H1 (cell line): ENCODE measurements around the gene NUAK1. TPM values are rescaled to one million over a fixed set of nuclear protein-coding genes. Genes with fewer than 3 reads are reported as not detected.

Experiments used
- BRCA1 ChIP-seq: IDR thresholded peaks from 2 replicates; pipeline ENCODE4 v1.6.1; 2012; ENCODE audit warnings: low read depth, low read length, improper control_type of control experiment
- CBX8 ChIP-seq: fragments of 300-800, 300-1000 bp; sonication (generic); IDR thresholded peaks from 2 replicates; pipeline ENCODE4 v1.7.1; 2016; ENCODE audit warnings: low read depth, low read length, borderline replicate concordance
- CHD2 ChIP-seq: IDR thresholded peaks from 2 replicates; pipeline ENCODE4 v1.6.1; 2012; ENCODE audit warnings: low read length, improper control_type of control experiment
- EGR1 ChIP-seq: IDR thresholded peaks from 2 replicates; pipeline ENCODE4 v1.6.1; 2011; ENCODE audit warnings: low read depth, low read length, borderline replicate concordance
- GTF2F1 ChIP-seq: IDR thresholded peaks from 2 replicates; pipeline ENCODE4 v1.6.1; 2012; ENCODE audit warnings: low read depth, low read length, improper control_type of control experiment, borderline replicate concordance
- JUN ChIP-seq: IDR thresholded peaks from 2 replicates; pipeline ENCODE4 v1.6.1; 2011; ENCODE audit warnings: low read depth, mild to moderate bottlenecking, improper control_type of control experiment, low read length
- KDM4A ChIP-seq: IDR thresholded peaks from one replicate; pipeline ENCODE4 v1.7.1; 2012; ENCODE audit warnings: low read depth, mild to moderate bottlenecking, moderate library complexity, low read length, inconsistent platforms; ENCODE audit not compliant: severe bottlenecking
- POU5F1 ChIP-seq: IDR thresholded peaks from 2 replicates; pipeline ENCODE4 v1.6.1; 2011; ENCODE audit warnings: low read depth, mild to moderate bottlenecking, low read length, moderate library complexity
- RBBP5 ChIP-seq: IDR thresholded peaks from 2 replicates; pipeline ENCODE4 v1.7.1; 2012; ENCODE audit warnings: low read depth, mild to moderate bottlenecking, inconsistent platforms, low read length, moderate library complexity, borderline replicate concordance
- SAP30 ChIP-seq: fragments of 300-600 bp; sonication (generic); IDR thresholded peaks from 2 replicates; pipeline ENCODE4 v1.7.1; 2012; ENCODE audit warnings: low read length, moderate library complexity, mild to moderate bottlenecking, inconsistent platforms; ENCODE audit not compliant: insufficient read depth, insufficient replicate concordance
- SIX5 ChIP-seq: IDR thresholded peaks from 2 replicates; pipeline ENCODE4 v1.6.1; 2011; ENCODE audit warnings: mild to moderate bottlenecking, low read depth, low read length
- TCF12 ChIP-seq: IDR thresholded peaks from 2 replicates; pipeline ENCODE4 v1.6.1; 2011; ENCODE audit warnings: low read depth, mild to moderate bottlenecking, low read length
- polyA plus RNA-seq, 7 experiments: library from polyadenylated mRNA; depleted of rRNA in 3 of 7; stranded (reverse) in 5 of 7; unstranded in 2 of 7; fragments of >200 nt in 5 of 7; fragments of 200-250 nt in 2 of 7; gene quantifications; 1 replicate in 5 of 7; 2 replicates in 1 of 7; 4 replicates in 1 of 7; pipeline versions ENCODE4 v1.2.1 to v1.2.3, GENCODE V29; 2011 to 2013; ENCODE audit warnings: missing spikeins in 2 of 7, mixed read lengths in 2 of 7
- total RNA-seq: library from RNA; stranded (reverse); fragmentation: NEBNext Ultra II Directional; extraction: Animal tissue kit (Norgen Biotek cat#: 25700); gene quantifications from 2 replicates; pipeline ENCODE4 v1.2.1, GENCODE V29; 2021
- TF ChIP-seq, protein P1 (sequence below): fragments of 300-600 bp; sonication (generic); IDR thresholded peaks from 2 replicates; pipeline ENCODE4 v1.7.1; 2012; ENCODE audit warnings: low read length, moderate library complexity, mild to moderate bottlenecking, inconsistent platforms; ENCODE audit not compliant: insufficient replicate concordance

The NUAK1 gene
- total and polyA plus RNA-seq, 2 of the 8 experiments (the other 6 are each of a cell fraction or from before 2014, with no cell fraction given), result 6.7 to 18.2 TPM

DNA sequence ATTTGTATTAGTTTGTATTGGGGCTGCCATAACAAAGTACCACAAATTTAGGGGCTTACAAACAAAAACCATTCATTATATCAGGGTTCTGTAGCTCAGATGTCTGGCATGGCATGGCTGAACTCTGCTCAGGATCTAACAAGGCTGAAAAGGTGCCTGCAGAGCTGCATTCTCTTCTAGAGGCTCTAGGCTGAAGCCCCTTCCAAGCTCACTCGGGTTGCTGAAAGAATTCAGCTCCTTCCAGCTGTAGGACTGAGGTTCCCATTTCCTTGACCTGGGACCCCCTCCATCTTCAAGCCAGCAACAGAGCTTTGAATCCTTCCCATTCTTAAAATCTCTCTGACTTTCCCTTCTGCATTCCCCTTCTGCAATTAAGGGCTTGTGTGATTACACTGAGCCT is 90.7 kb downstream of the NUAK1 start (continued):
- TF ChIP-seq, protein P1, sequence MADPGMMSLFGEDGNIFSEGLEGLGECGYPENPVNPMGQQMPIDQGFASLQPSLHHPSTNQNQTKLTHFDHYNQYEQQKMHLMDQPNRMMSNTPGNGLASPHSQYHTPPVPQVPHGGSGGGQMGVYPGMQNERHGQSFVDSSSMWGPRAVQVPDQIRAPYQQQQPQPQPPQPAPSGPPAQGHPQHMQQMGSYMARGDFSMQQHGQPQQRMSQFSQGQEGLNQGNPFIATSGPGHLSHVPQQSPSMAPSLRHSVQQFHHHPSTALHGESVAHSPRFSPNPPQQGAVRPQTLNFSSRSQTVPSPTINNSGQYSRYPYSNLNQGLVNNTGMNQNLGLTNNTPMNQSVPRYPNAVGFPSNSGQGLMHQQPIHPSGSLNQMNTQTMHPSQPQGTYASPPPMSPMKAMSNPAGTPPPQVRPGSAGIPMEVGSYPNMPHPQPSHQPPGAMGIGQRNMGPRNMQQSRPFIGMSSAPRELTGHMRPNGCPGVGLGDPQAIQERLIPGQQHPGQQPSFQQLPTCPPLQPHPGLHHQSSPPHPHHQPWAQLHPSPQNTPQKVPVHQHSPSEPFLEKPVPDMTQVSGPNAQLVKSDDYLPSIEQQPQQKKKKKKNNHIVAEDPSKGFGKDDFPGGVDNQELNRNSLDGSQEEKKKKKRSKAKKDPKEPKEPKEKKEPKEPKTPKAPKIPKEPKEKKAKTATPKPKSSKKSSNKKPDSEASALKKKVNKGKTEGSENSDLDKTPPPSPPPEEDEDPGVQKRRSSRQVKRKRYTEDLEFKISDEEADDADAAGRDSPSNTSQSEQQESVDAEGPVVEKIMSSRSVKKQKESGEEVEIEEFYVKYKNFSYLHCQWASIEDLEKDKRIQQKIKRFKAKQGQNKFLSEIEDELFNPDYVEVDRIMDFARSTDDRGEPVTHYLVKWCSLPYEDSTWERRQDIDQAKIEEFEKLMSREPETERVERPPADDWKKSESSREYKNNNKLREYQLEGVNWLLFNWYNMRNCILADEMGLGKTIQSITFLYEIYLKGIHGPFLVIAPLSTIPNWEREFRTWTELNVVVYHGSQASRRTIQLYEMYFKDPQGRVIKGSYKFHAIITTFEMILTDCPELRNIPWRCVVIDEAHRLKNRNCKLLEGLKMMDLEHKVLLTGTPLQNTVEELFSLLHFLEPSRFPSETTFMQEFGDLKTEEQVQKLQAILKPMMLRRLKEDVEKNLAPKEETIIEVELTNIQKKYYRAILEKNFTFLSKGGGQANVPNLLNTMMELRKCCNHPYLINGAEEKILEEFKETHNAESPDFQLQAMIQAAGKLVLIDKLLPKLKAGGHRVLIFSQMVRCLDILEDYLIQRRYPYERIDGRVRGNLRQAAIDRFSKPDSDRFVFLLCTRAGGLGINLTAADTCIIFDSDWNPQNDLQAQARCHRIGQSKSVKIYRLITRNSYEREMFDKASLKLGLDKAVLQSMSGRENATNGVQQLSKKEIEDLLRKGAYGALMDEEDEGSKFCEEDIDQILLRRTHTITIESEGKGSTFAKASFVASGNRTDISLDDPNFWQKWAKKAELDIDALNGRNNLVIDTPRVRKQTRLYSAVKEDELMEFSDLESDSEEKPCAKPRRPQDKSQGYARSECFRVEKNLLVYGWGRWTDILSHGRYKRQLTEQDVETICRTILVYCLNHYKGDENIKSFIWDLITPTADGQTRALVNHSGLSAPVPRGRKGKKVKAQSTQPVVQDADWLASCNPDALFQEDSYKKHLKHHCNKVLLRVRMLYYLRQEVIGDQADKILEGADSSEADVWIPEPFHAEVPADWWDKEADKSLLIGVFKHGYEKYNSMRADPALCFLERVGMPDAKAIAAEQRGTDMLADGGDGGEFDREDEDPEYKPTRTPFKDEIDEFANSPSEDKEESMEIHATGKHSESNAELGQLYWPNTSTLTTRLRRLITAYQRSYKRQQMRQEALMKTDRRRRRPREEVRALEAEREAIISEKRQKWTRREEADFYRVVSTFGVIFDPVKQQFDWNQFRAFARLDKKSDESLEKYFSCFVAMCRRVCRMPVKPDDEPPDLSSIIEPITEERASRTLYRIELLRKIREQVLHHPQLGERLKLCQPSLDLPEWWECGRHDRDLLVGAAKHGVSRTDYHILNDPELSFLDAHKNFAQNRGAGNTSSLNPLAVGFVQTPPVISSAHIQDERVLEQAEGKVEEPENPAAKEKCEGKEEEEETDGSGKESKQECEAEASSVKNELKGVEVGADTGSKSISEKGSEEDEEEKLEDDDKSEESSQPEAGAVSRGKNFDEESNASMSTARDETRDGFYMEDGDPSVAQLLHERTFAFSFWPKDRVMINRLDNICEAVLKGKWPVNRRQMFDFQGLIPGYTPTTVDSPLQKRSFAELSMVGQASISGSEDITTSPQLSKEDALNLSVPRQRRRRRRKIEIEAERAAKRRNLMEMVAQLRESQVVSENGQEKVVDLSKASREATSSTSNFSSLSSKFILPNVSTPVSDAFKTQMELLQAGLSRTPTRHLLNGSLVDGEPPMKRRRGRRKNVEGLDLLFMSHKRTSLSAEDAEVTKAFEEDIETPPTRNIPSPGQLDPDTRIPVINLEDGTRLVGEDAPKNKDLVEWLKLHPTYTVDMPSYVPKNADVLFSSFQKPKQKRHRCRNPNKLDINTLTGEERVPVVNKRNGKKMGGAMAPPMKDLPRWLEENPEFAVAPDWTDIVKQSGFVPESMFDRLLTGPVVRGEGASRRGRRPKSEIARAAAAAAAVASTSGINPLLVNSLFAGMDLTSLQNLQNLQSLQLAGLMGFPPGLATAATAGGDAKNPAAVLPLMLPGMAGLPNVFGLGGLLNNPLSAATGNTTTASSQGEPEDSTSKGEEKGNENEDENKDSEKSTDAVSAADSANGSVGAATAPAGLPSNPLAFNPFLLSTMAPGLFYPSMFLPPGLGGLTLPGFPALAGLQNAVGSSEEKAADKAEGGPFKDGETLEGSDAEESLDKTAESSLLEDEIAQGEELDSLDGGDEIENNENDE, result no peak
- no peak for TF ChIP-seq CBX8
- TF ChIP-seq SIX5, result no peak
- no peak for TF ChIP-seq KDM4A
- TF ChIP-seq POU5F1, result no peak
- TF ChIP-seq CHD2, result no peak
- TF ChIP-seq TCF12, result no peak
- no peak for TF ChIP-seq JUN
- no peak for TF ChIP-seq SAP30
- no peak for TF ChIP-seq GTF2F1
- no peak for TF ChIP-seq RBBP5
- TF ChIP-seq EGR1, result no peak
- no peak for TF ChIP-seq BRCA1
